Stimulated activated naive B cell treated with anti-CD40 and anti-IgM and Interleukin-4, amounts not matched to agents 10 μg/mL and 1 μg/mL and 100 μg/mL, for 72 hours (primary cell): ENCODE results near the gene SETD1B.
"Not testable (repeated sequence)": the region's sequence is repeated elsewhere in the genome, so short reads cannot be mapped to it uniquely, and the experiment has no call there.

Experiments used
- ATAC-seq, 2 donors: fragments of 150-1000 bp; cut with Tn5 transposase; replicated peaks; 2 replicates each; pipeline ENCODE4 v1.10.0; 2021; ENCODE audit warnings: moderate library complexity in 1 of 2
- DNase-seq: peaks from one replicate; pipeline ENCODE4 v3.0.0; 2021
- H3K27ac Mint-ChIP-seq: one replicate; pipeline ENCODE4 v1.8.0; 2022; ENCODE audit warnings: mild to moderate bottlenecking, mixed read lengths
- H3K27me3 Mint-ChIP-seq, 2 donors: one replicate each; pipeline ENCODE4 v1.8.0; 2022; ENCODE audit warnings: mixed read lengths in 2 of 2
- H3K36me3 Mint-ChIP-seq, 2 donors: one replicate each; pipeline ENCODE4 v1.8.0; 2022; ENCODE audit warnings: mixed read lengths in 2 of 2, mild to moderate bottlenecking in 1 of 2
- H3K4me1 Mint-ChIP-seq, 2 donors: one replicate each; pipeline ENCODE4 v1.8.0; 2022; ENCODE audit warnings: mixed read lengths in 2 of 2, mild to moderate bottlenecking in 1 of 2
- H3K4me3 Mint-ChIP-seq, 2 donors: one replicate each; pipeline ENCODE4 v1.8.0; 2022; ENCODE audit warnings: mild to moderate bottlenecking in 2 of 2, mixed read lengths in 2 of 2, moderate library complexity in 1 of 2
- H3K9me3 Mint-ChIP-seq, 2 donors: one replicate each; pipeline ENCODE4 v1.8.0; 2022; ENCODE audit warnings: mixed read lengths in 2 of 2, mild to moderate bottlenecking in 1 of 2

Gene SETD1B

GRCh38 chr12:121803861-121804416 lies at the start of gene SETD1B:
TSS of gene SETD1B (plus strand) at chr12:121804009. CDS start at chr12:121804738, 729 bp downstream.
- no peaks in the 10 kb centered on the region for H3K27me3 Mint-ChIP-seq
- peak; percentile 48 for DNase-seq
- peak within 1 kb of the TSS; percentile 99 for H3K4me3 Mint-ChIP-seq
- peak; percentile 3 to 4 for ATAC-seq
- H3K36me3 Mint-ChIP-seq, result peaks cover 29 to 42% of the 10 kb centered on the region in 2 donors
- H3K4me1 Mint-ChIP-seq, result peaks cover 30 to 59% of the 10 kb centered on the region in 2 donors
- H3K27ac Mint-ChIP-seq, result peak within 1 kb of the TSS; percentile 100
- no peaks in the 10 kb centered on the region for H3K9me3 Mint-ChIP-seq

GRCh38 chr12:121754836-121755235 lies 49.0 kb upstream of the SETD1B start:
- DNase-seq (no peak), ATAC-seq (no peak)
- no peak overlapping the region for H3K4me3 Mint-ChIP-seq
- no peaks in the 10 kb centered on the region for H3K9me3 Mint-ChIP-seq
- peaks cover 19 to 46% of the 10 kb centered on the region in 2 donors for H3K36me3 Mint-ChIP-seq
- H3K27ac Mint-ChIP-seq, result no peak overlapping the region
- H3K27me3 Mint-ChIP-seq, result no peaks in the 10 kb centered on the region
- H3K4me1 Mint-ChIP-seq, result no peaks in the 10 kb centered on the region

GRCh38 chr12:121755591-121755990 lies 48.2 kb upstream of the SETD1B start:
- ATAC-seq, result no peak
- H3K9me3 Mint-ChIP-seq, result no peaks in the 10 kb centered on the region
- H3K4me3 Mint-ChIP-seq, result no peak overlapping the region
- peaks cover 15 to 42% of the 10 kb centered on the region in 2 donors for H3K36me3 Mint-ChIP-seq
- no peak for DNase-seq
- no peak overlapping the region for H3K27ac Mint-ChIP-seq
- no peaks in the 10 kb centered on the region for H3K4me1 Mint-ChIP-seq
- no peaks in the 10 kb centered on the region for H3K27me3 Mint-ChIP-seq

- H3K36me3 Mint-ChIP-seq, result peaks cover 12 to 36% of the 10 kb centered on the region in 2 donors
- H3K4me1 Mint-ChIP-seq, H3K27me3 Mint-ChIP-seq, H3K9me3 Mint-ChIP-seq, ATAC-seq, DNase-seq, H3K27ac Mint-ChIP-seq, H3K4me3 Mint-ChIP-seq: not testable (repeated sequence)
These were observed 45.3 kb upstream of the SETD1B start for GRCh38 chr12:121758536-121758935.

- Mint-ChIP-seq H3K9me3 (no peaks in the 10 kb centered on the region), H3K36me3 (peaks cover 16 to 36% of the 10 kb centered on the region in 2 donors), H3K4me3 (no peak overlapping the region), H3K27me3 (no peaks in the 10 kb centered on the region), H3K27ac (no peak overlapping the region), H3K4me1 (no peaks in the 10 kb centered on the region)
- DNase-seq (no peak), ATAC-seq (no peak)
These were observed 41.5 kb upstream of the SETD1B start for GRCh38 chr12:121762269-121762668.

- Mint-ChIP-seq H3K27ac (no peak overlapping the region), H3K27me3 (no peaks in the 10 kb centered on the region), H3K4me3 (no peak overlapping the region), H3K36me3 (peaks cover 19 to 34% of the 10 kb centered on the region in 2 donors), H3K9me3 (no peaks in the 10 kb centered on the region), H3K4me1 (no peaks in the 10 kb centered on the region)
- ATAC-seq (no peak), DNase-seq (no peak)
These were observed 39.0 kb upstream of the SETD1B start for GRCh38 chr12:121764808-121765207.

- ATAC-seq, result no peak
- H3K27ac Mint-ChIP-seq, result no peak overlapping the region
- no peak for DNase-seq
- H3K9me3 Mint-ChIP-seq, result no peaks in the 10 kb centered on the region
- no peaks in the 10 kb centered on the region for H3K27me3 Mint-ChIP-seq
- H3K4me1 Mint-ChIP-seq, result no peaks in the 10 kb centered on the region
- H3K36me3 Mint-ChIP-seq, result peaks cover 19 to 34% of the 10 kb centered on the region in 2 donors
- no peak overlapping the region for H3K4me3 Mint-ChIP-seq
These were observed 38.2 kb upstream of the SETD1B start for GRCh38 chr12:121765573-121765972.

- peaks cover 19 to 29% of the 10 kb centered on the region in 2 donors for H3K36me3 Mint-ChIP-seq
- no peaks in the 10 kb centered on the region for H3K9me3 Mint-ChIP-seq
- H3K4me1 Mint-ChIP-seq, result no peaks in the 10 kb centered on the region
- H3K27me3 Mint-ChIP-seq, result no peaks in the 10 kb centered on the region
- H3K4me3 Mint-ChIP-seq, result no peak overlapping the region
- ATAC-seq, result peak in 1 of 2 donors; percentile 33
- H3K27ac Mint-ChIP-seq, result no peak overlapping the region
- DNase-seq, result no peak
These were observed 37.3 kb upstream of the SETD1B start for GRCh38 chr12:121766290-121767039.

- Mint-ChIP-seq H3K27ac (no peak overlapping the region), H3K27me3 (no peaks in the 10 kb centered on the region), H3K9me3 (no peaks in the 10 kb centered on the region), H3K4me3 (no peak overlapping the region), H3K4me1 (no peaks in the 10 kb centered on the region), H3K36me3 (peaks cover 15 to 25% of the 10 kb centered on the region in 2 donors)
- no peak for DNase-seq
- no peak for ATAC-seq
These were observed 36.2 kb upstream of the SETD1B start for GRCh38 chr12:121767525-121768016.

- Mint-ChIP-seq H3K4me3 (no peak overlapping the region), H3K27me3 (no peaks in the 10 kb centered on the region), H3K4me1 (peaks cover 5 to 8% of the 10 kb centered on the region in 2 donors), H3K36me3 (peaks cover 15 to 21% of the 10 kb centered on the region in 2 donors), H3K27ac (no peak overlapping the region), H3K9me3 (no peaks in the 10 kb centered on the region)
- DNase-seq (no peak), ATAC-seq (no peak)
These were observed 34.4 kb upstream of the SETD1B start for GRCh38 chr12:121769297-121769830.

GRCh38 chr12:121769831-121770301 lies 33.9 kb upstream of the SETD1B start:
- ATAC-seq, result no peak
- peaks cover 15 to 25% of the 10 kb centered on the region in 2 donors for H3K36me3 Mint-ChIP-seq
- no peak overlapping the region for H3K27ac Mint-ChIP-seq
- no peaks in the 10 kb centered on the region for H3K9me3 Mint-ChIP-seq
- no peak overlapping the region for H3K4me3 Mint-ChIP-seq
- H3K27me3 Mint-ChIP-seq, result no peaks in the 10 kb centered on the region
- H3K4me1 Mint-ChIP-seq, result peaks cover 5 to 8% of the 10 kb centered on the region in 2 donors
- DNase-seq, result no peak

- H3K27me3 Mint-ChIP-seq, result no peaks in the 10 kb centered on the region
- peaks cover 13 to 24% of the 10 kb centered on the region in 2 donors for H3K36me3 Mint-ChIP-seq
- ATAC-seq (no peak), DNase-seq (no peak)
- no peaks in the 10 kb centered on the region for H3K9me3 Mint-ChIP-seq
- no peak overlapping the region for H3K27ac Mint-ChIP-seq
- H3K4me3 Mint-ChIP-seq, result no peak overlapping the region
- peaks cover 5 to 11% of the 10 kb centered on the region in 2 donors for H3K4me1 Mint-ChIP-seq
These were observed 33.4 kb upstream of the SETD1B start for GRCh38 chr12:121770388-121770787.

- Mint-ChIP-seq H3K27me3 (no peaks in the 10 kb centered on the region), H3K27ac (no peak overlapping the region), H3K4me3 (no peak overlapping the region), H3K36me3 (peaks cover 7 to 18% of the 10 kb centered on the region in 2 donors), H3K9me3 (no peaks in the 10 kb centered on the region), H3K4me1 (peaks cover 5 to 17% of the 10 kb centered on the region in 2 donors)
- DNase-seq (no peak), ATAC-seq (no peak)
These were observed 32.8 kb upstream of the SETD1B start for GRCh38 chr12:121770813-121771625.
